ENCODE results near the gene ZKSCAN7. TPM values are rescaled to one million over a fixed set of nuclear protein-coding genes. Genes with fewer than 3 reads are reported as not detected.

The ZKSCAN7 gene
- total and polyA plus RNA-seq, 2 of the 13 experiments (the other 11 are each of a cell fraction or from before 2014, with no cell fraction given) = 2.3 to 3.8 TPM

DNA sequence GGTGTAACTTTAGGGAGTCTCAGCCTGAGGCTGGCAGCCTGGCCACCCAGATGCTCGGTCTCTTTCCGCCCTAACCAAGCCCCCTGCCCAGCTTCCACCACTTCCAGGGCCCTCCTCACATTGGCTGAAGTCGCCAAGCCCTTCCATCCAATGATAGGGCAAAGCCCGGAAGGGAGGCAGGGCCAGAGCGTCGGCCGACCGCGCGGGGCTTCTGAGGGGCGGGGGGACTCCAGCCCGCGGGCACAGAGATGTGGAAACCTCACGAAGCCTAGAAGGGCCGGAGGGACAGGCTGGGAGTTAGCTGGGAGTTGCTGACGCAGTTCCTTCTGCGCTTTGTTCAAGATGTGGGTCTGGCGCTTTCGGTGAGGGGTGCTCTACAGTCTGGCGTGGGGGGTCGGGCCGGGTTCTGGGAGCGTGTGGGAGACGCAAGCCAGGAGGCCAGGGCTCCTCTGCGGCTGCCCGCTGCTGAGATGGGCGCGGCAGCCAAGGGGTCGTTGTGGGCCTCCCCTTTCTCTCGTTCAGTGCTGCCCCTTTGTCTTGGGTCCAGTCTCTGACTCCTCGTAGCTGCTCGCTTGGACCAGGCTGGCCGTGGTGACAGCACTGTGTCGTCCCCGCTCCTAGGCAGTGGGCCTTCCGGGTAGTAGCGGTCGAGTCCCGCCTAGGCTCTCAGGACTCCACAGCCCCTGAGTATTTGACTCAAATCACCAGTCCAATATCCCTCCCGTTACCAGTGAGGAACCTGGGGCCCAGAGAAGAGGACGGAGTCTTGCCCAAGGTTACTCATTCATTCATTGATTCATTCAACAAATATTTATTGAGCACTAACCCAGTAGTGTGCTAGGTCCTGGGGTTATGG is 29.9 kb downstream of the ZKSCAN7 start, which contains the start of gene ZNF660 (continued):
- TF ChIP-seq, protein P1, sequence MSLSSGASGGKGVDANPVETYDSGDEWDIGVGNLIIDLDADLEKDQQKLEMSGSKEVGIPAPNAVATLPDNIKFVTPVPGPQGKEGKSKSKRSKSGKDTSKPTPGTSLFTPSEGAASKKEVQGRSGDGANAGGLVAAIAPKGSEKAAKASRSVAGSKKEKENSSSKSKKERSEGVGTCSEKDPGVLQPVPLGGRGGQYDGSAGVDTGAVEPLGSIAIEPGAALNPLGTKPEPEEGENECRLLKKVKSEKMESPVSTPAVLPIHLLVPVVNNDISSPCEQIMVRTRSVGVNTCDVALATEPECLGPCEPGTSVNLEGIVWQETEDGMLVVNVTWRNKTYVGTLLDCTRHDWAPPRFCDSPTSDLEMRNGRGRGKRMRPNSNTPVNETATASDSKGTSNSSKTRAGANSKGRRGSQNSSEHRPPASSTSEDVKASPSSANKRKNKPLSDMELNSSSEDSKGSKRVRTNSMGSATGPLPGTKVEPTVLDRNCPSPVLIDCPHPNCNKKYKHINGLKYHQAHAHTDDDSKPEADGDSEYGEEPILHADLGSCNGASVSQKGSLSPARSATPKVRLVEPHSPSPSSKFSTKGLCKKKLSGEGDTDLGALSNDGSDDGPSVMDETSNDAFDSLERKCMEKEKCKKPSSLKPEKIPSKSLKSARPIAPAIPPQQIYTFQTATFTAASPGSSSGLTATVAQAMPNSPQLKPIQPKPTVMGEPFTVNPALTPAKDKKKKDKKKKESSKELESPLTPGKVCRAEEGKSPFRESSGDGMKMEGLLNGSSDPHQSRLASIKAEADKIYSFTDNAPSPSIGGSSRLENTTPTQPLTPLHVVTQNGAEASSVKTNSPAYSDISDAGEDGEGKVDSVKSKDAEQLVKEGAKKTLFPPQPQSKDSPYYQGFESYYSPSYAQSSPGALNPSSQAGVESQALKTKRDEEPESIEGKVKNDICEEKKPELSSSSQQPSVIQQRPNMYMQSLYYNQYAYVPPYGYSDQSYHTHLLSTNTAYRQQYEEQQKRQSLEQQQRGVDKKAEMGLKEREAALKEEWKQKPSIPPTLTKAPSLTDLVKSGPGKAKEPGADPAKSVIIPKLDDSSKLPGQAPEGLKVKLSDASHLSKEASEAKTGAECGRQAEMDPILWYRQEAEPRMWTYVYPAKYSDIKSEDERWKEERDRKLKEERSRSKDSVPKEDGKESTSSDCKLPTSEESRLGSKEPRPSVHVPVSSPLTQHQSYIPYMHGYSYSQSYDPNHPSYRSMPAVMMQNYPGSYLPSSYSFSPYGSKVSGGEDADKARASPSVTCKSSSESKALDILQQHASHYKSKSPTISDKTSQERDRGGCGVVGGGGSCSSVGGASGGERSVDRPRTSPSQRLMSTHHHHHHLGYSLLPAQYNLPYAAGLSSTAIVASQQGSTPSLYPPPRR (CRISPR knock-in tag; IDR thresholded peaks at IDR 0.05; ENCODE audit: borderline replicate concordance) = no peak
- TF ChIP-seq PAF1 (CRISPR knock-in tag; IDR thresholded peaks at IDR 0.05) = no peak
- TF ChIP-seq IKZF1 (IDR thresholded peaks at IDR 0.05) = no peak
- TF ChIP-seq, protein P2, sequence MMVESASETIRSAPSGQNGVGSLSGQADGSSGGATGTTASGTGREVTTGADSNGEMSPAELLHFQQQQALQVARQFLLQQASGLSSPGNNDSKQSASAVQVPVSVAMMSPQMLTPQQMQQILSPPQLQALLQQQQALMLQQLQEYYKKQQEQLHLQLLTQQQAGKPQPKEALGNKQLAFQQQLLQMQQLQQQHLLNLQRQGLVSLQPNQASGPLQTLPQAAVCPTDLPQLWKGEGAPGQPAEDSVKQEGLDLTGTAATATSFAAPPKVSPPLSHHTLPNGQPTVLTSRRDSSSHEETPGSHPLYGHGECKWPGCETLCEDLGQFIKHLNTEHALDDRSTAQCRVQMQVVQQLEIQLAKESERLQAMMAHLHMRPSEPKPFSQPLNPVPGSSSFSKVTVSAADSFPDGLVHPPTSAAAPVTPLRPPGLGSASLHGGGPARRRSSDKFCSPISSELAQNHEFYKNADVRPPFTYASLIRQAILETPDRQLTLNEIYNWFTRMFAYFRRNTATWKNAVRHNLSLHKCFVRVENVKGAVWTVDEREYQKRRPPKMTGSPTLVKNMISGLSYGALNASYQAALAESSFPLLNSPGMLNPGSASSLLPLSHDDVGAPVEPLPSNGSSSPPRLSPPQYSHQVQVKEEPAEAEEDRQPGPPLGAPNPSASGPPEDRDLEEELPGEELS (CRISPR knock-in tag; IDR thresholded peaks at IDR 0.05) = no peak
- no peak for TF ChIP-seq FOXP1 (IDR thresholded peaks at IDR 0.05)
- no peak for TF ChIP-seq FOXP1 (CRISPR knock-in tag; IDR thresholded peaks at IDR 0.05)
- 0 out of 2 replicates have a peak, but pooled peaks have one; percentile 25 for TF ChIP-seq ZNF792 (CRISPR knock-in tag; IDR thresholded peaks at IDR 0.05)
- TF ChIP-seq ZNF775 (CRISPR knock-in tag; IDR thresholded peaks at IDR 0.05; ENCODE audit: borderline replicate concordance) = no peak
- no peak for TF ChIP-seq PAWR (CRISPR knock-in tag; IDR thresholded peaks at IDR 0.05; ENCODE audit: borderline replicate concordance)
- TF ChIP-seq HDAC1 (CRISPR knock-in tag; IDR thresholded peaks at IDR 0.05) = peak; percentile 62
- TF ChIP-seq SMARCC2 (IDR thresholded peaks at IDR 0.05) = no peak
- TF ChIP-seq ZNF781 (CRISPR knock-in tag; IDR thresholded peaks at IDR 0.05; ENCODE audit: borderline replicate concordance, not compliant biosample characterization) = peak; percentile 49
- TF ChIP-seq, protein P3, sequence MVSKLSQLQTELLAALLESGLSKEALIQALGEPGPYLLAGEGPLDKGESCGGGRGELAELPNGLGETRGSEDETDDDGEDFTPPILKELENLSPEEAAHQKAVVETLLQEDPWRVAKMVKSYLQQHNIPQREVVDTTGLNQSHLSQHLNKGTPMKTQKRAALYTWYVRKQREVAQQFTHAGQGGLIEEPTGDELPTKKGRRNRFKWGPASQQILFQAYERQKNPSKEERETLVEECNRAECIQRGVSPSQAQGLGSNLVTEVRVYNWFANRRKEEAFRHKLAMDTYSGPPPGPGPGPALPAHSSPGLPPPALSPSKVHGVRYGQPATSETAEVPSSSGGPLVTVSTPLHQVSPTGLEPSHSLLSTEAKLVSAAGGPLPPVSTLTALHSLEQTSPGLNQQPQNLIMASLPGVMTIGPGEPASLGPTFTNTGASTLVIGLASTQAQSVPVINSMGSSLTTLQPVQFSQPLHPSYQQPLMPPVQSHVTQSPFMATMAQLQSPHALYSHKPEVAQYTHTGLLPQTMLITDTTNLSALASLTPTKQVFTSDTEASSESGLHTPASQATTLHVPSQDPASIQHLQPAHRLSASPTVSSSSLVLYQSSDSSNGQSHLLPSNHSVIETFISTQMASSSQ (IDR thresholded peaks at IDR 0.05; ENCODE audit: low read depth) = no peak
- TF ChIP-seq, protein P3 (CRISPR knock-in tag; IDR thresholded peaks at IDR 0.05; ENCODE audit: borderline replicate concordance) = peak; percentile 47; the same call in 1 of the 2 replicates
- TF ChIP-seq THAP11 (CRISPR knock-in tag; IDR thresholded peaks at IDR 0.05) = peak; percentile 34; the same call in 1 of the 2 replicates
- TF ChIP-seq, protein P4, sequence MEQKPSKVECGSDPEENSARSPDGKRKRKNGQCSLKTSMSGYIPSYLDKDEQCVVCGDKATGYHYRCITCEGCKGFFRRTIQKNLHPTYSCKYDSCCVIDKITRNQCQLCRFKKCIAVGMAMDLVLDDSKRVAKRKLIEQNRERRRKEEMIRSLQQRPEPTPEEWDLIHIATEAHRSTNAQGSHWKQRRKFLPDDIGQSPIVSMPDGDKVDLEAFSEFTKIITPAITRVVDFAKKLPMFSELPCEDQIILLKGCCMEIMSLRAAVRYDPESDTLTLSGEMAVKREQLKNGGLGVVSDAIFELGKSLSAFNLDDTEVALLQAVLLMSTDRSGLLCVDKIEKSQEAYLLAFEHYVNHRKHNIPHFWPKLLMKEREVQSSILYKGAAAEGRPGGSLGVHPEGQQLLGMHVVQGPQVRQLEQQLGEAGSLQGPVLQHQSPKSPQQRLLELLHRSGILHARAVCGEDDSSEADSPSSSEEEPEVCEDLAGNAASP (CRISPR knock-in tag; IDR thresholded peaks at IDR 0.05; ENCODE audit: borderline replicate concordance) = no peak
- TF ChIP-seq KMT2B (CRISPR knock-in tag; IDR thresholded peaks at IDR 0.05) = no peak
- TF ChIP-seq RFXANK (CRISPR knock-in tag; IDR thresholded peaks at IDR 0.05) = no peak
